HL-60 (cell line): ENCODE data around the gene IGSF23.

Experiments used
- CTCF ChIP-seq: IDR thresholded peaks from one replicate; pipeline ENCODE4 v1.5.1; 2011; ENCODE audit warnings: low read length, control low read depth, inconsistent platforms; ENCODE audit not compliant: insufficient read depth
- POLR2AphosphoS5 ChIP-seq: IDR thresholded peaks from 2 replicates; pipeline ENCODE4 v1.6.1; 2012; ENCODE audit warnings: low read depth
- REST ChIP-seq: IDR thresholded peaks from 2 replicates; pipeline ENCODE4 v1.6.1; 2012; ENCODE audit warnings: low read depth; ENCODE audit not compliant: insufficient replicate concordance

- no peak for TF ChIP-seq CTCF
- no peak for TF ChIP-seq REST
- TF ChIP-seq POLR2AphosphoS5, result no peak
Measured at GRCh38 chr19:44597131-44597491, 16.3 kb upstream of the IGSF23 start.
